NCI-H748 (cell line): ENCODE measurements around the gene PPFIA2.
A peak's percentile ranks its signal among the peaks of the same experiment; 100 is the strongest.

Experiments
- DNase-seq: peaks from one replicate; lab custom pipeline; 2025; ENCODE audit not compliant: unreplicated experiment; lab: John Stamatoyannopoulos, UW

The PPFIA2 gene

GRCh38 chr12:81564237-81564636 is 194.9 kb downstream of the PPFIA2 start:
- no peak for DNase-seq

- DNase-seq, result no peak
Measured at GRCh38 chr12:81558031-81558430, 201.1 kb downstream of the PPFIA2 start.

- no peak for DNase-seq
Measured at GRCh38 chr12:81546811-81547210, 212.3 kb downstream of the PPFIA2 start.

- DNase-seq, result no peak
Measured at GRCh38 chr12:81543621-81544139, 215.5 kb downstream of the PPFIA2 start.

- no peak for DNase-seq
Measured at GRCh38 chr12:81542065-81543010, 216.8 kb downstream of the PPFIA2 start.

GRCh38 chr12:81541121-81541520 is 218.0 kb downstream of the PPFIA2 start:
- DNase-seq, result no peak

GRCh38 chr12:81539279-81539678 is 219.9 kb downstream of the PPFIA2 start:
- DNase-seq, result no peak

GRCh38 chr12:81533054-81533453 is 226.1 kb downstream of the PPFIA2 start:
- no peak for DNase-seq

GRCh38 chr12:81530352-81530751 is 228.8 kb downstream of the PPFIA2 start:
- DNase-seq, result no peak

- DNase-seq, result no peak
Measured at GRCh38 chr12:81520064-81520945, 238.8 kb downstream of the PPFIA2 start.

- DNase-seq, result peak; percentile 17
Measured at GRCh38 chr12:81518638-81519037, 240.5 kb downstream of the PPFIA2 start.

GRCh38 chr12:81517296-81517695 is 241.9 kb downstream of the PPFIA2 start:
- no peak for DNase-seq

GRCh38 chr12:81502912-81503695 is 256.0 kb downstream of the PPFIA2 start:
- no peak for DNase-seq

GRCh38 chr12:81500788-81501187 is 258.4 kb downstream of the PPFIA2 start:
- no peak for DNase-seq

- DNase-seq, result no peak
Measured at GRCh38 chr12:81499809-81500208, 259.3 kb downstream of the PPFIA2 start.

- DNase-seq, result no peak
Measured at GRCh38 chr12:81492131-81492720, 266.9 kb downstream of the PPFIA2 start.

GRCh38 chr12:81472934-81473333 is 286.2 kb downstream of the PPFIA2 start:
- no peak for DNase-seq

- DNase-seq, result no peak
Measured at GRCh38 chr12:81470923-81471322, 288.2 kb downstream of the PPFIA2 start.

- DNase-seq, result no peak
Measured at GRCh38 chr12:81468206-81468605, 290.9 kb downstream of the PPFIA2 start.

- DNase-seq, result no peak
Measured at GRCh38 chr12:81465876-81466275, 293.3 kb downstream of the PPFIA2 start.
